NB4 (cell line): ENCODE measurements around the gene WARS2.

Experiments used
- DNase-seq: peaks from one replicate; pipeline ENCODE4 v3.0.0; 2010; ENCODE audit warnings: low read depth
- H3K4me3 ChIP-seq: one replicate; pipeline ENCODE4 v1.5.1; 2011; ENCODE audit warnings: mild to moderate bottlenecking, low read depth, low read length, moderate library complexity
- CTCF ChIP-seq: IDR thresholded peaks from one replicate; pipeline ENCODE4 v1.5.1; 2012; ENCODE audit warnings: low read depth, low read length
- MAX ChIP-seq: IDR thresholded peaks from 2 replicates; pipeline ENCODE4 v1.6.1; 2011; ENCODE audit warnings: low read depth, low read length
- MYC ChIP-seq: IDR thresholded peaks from 2 replicates; pipeline ENCODE4 v1.6.1; 2011; ENCODE audit warnings: low read depth, low read length
- POLR2A ChIP-seq: IDR thresholded peaks from 2 replicates; pipeline ENCODE4 v1.6.1; 2011; ENCODE audit warnings: mild to moderate bottlenecking; ENCODE audit not compliant: insufficient read length; ENCODE audit errors: extremely low read depth

The WARS2 gene

GRCh38 chr1:119001181-119002027, 139.0 kb downstream of the WARS2 start:
- peak; percentile 62 for DNase-seq
- peak overlapping the region; percentile 54 for H3K4me3 ChIP-seq
- no peak for TF ChIP-seq MAX
- TF ChIP-seq CTCF = no peak
- no peak for TF ChIP-seq MYC
- no peak for TF ChIP-seq POLR2A

GRCh38 chr1:119000371-119001180, 139.9 kb downstream of the WARS2 start:
- no peak for DNase-seq

GRCh38 chr1:118999348-119000071, 140.9 kb downstream of the WARS2 start:
- peak; percentile 26 for DNase-seq
- TF ChIP-seq CTCF (no peak), MYC (no peak), POLR2A (no peak)
- no peak overlapping the region for H3K4me3 ChIP-seq

More at GRCh38 chr1:119000371-119001180, 139.9 kb downstream of the WARS2 start:
- TF ChIP-seq MAX = no peak
- TF ChIP-seq MYC = no peak
- no peak for TF ChIP-seq CTCF
- H3K4me3 ChIP-seq = no peak overlapping the region

GRCh38 chr1:118998171-118998570, 142.3 kb downstream of the WARS2 start:
- no peak overlapping the region for H3K4me3 ChIP-seq
- no peak for DNase-seq
- TF ChIP-seq POLR2A = no peak
- TF ChIP-seq CTCF = no peak
- TF ChIP-seq MAX = no peak
- no peak for TF ChIP-seq MYC

- TF ChIP-seq POLR2A = no peak
- no peak for TF ChIP-seq CTCF
- TF ChIP-seq MYC = no peak
- TF ChIP-seq MAX = no peak
- no peak for DNase-seq
- H3K4me3 ChIP-seq = no peak overlapping the region
Observed at GRCh38 chr1:118997225-118997624, 143.2 kb downstream of the WARS2 start.
